Heart left ventricle (tissue), 13 donors: ENCODE data around the gene ANKRD2.
"Not testable (repeated sequence)": the region's sequence is repeated elsewhere in the genome, so short reads cannot be mapped to it uniquely, and the experiment has no call there.

ENCODE experiments used
- CTCF ChIP-seq, 12 donors: fragments of 200-600 bp; sonication (generic) in 4 of 12; IDR thresholded peaks; one replicate each; pipeline versions ENCODE4 v1.5.0 to v1.8.0; 2018 to 2022; ENCODE audit warnings: antibody characterized with exemption in 12 of 12, mild to moderate bottlenecking in 5 of 12
- POLR2A ChIP-seq, 2 donors: fragments of 450-650 bp; IDR thresholded peaks; one replicate each; pipeline ENCODE4 v1.6.1; 2017; ENCODE audit warnings: antibody characterized with exemption in 2 of 2, mild to moderate bottlenecking in 2 of 2, moderate library complexity in 2 of 2
- donor health status: ischemic (EF 13 %, LVEDD 7.1; RV severe dilation, severe dysfunction).
- donor health status: DM: no; HTN: yes; CAD: no.
- donor health status: DM: no; HTN: no; CAD: no.
- donor health status: ischemic (EF 25% LVEDD 6.9; RV normal size, moderate dysfunction).
- donor health status: ischemic (EF 25% LVEDD 5.7; RV mildly dilated, moderate dysfunction).
- donor health status: ischemic (EF 35%, LVEDD 5.7; RV mildly dilated, moderate dysfunction).
- donor health status: nonischemic (EF 11% LVEDD 7.7; RV severe dilation, severe dysfunction).
- donor health status: DM: yes; HTN: yes; CAD: no.
- donor health status: PGD.
- donor health status: ischemic (EF 29% LVEDD 5.4; RV normal size, mild dysfunction).
- donor health status: nonischemic (EF 23%, LVEDD 6.1; RV moderate dilation, normal function).

GRCh38 chr10:97554336-97554735, 18.2 kb upstream of the ANKRD2 start:
- not testable (repeated sequence) for TF ChIP-seq CTCF, POLR2A (IDR thresholded peaks at IDR 0.05)
